ENCODE measurements around the gene U2AF2.

The U2AF2 gene

GRCh38 chr19:55616395-55616875 is 38.4 kb upstream of the U2AF2 start:
- no peak overlapping the region for H3K4me3 ChIP-seq (ENCODE audit: low read depth, low read length)
- TF ChIP-seq CTCF (IDR thresholded peaks at IDR 0.05; ENCODE audit: low read depth, low read length): no peak

- no peak for TF ChIP-seq CTCF (IDR thresholded peaks at IDR 0.05; ENCODE audit: low read depth, low read length)
- no peak overlapping the region for H3K4me3 ChIP-seq (ENCODE audit: low read depth, low read length)
Measured at GRCh38 chr19:55617426-55617825, 37.4 kb upstream of the U2AF2 start.

GRCh38 chr19:55618426-55618825 is 36.4 kb upstream of the U2AF2 start:
- TF ChIP-seq CTCF (IDR thresholded peaks at IDR 0.05; ENCODE audit: low read depth, low read length): no peak
- H3K4me3 ChIP-seq (ENCODE audit: low read depth, low read length): no peak overlapping the region

GRCh38 chr19:55619286-55619685 is 35.5 kb upstream of the U2AF2 start:
- no peak for TF ChIP-seq CTCF (IDR thresholded peaks at IDR 0.05; ENCODE audit: low read depth, low read length)
- H3K4me3 ChIP-seq (ENCODE audit: low read depth, low read length): no peak overlapping the region

DNA sequence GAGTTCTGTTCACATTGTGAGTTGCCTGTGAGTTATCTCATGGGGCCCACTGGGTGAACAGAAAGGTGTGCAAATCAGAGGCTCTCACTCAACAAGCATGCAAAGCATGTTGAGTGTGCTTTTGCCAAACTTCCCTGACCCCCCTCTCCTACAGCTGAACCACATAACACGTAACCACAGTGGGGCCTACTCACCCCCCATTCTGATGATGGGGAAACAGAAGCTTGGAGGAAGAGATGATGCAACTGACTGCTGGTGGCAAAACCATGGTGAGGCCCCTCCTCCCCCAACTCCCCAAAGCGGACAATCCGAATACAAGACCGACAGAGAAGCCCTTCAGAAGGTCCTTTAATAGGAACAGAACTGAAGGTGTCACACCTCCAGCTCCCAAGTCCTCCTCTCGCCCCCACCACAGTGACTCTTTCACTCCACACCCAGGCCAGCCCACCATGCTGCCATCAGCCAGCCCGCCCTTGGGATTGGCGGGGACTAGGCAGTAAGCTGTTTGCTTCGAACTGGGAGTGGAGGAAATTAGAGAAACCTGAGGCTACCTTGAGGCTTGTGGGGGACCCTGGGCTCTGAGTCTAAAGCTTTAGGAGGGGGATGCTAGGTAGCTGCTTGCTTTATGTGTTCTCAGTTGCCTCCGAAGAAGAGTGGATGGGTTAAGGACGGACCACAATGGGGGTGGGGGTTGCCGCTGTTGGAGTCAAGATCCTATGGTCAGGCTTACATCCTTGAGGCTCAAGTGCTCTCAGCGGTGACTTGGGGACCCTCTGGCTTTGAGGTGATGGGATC is 34.2 kb upstream of the U2AF2 start:
- no peak for TF ChIP-seq CTCF (IDR thresholded peaks at IDR 0.05; ENCODE audit: low read depth, low read length)
- H3K4me3 ChIP-seq (ENCODE audit: low read depth, low read length): no peak overlapping the region

- no peak overlapping the region for H3K4me3 ChIP-seq (ENCODE audit: low read depth, low read length)
- TF ChIP-seq CTCF (IDR thresholded peaks at IDR 0.05; ENCODE audit: low read depth, low read length): no peak
Measured at GRCh38 chr19:55621205-55621672, 33.6 kb upstream of the U2AF2 start.

DNA sequence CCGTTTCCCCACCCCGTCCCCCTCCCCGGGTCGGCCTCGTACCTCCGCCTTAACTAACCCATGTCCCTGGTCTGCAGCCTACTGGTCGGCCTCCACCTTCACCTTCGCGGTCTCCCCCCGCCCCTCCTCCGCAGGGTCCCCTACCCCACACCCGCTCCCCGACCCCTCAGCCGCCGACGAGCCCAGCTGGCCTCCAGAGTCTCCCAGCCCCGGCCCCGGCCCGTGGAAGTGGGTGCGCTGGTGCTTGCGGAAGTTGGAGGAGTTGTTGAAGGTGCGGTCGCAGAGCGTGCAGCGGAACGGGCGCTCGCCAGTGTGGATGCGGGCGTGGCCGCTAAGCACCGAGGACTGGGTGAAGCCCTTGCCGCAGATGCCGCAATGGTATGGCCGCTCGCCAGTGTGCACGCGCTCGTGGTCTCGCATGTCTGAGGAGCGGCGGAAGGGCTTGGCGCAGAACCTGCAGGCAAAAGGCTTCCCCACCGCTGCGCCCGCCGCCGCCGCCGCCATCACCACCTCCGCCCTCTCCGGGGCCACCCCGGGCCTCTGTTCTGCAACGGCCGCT is 33.1 kb upstream of the U2AF2 start:
- no peak overlapping the region for H3K4me3 ChIP-seq (ENCODE audit: low read depth, low read length)
- TF ChIP-seq CTCF (IDR thresholded peaks at IDR 0.05; ENCODE audit: low read depth, low read length): no peak
